Tibial nerve (tissue), 4 donors: Measurements from ENCODE around the gene RTP1.

Experiments
- EP300 ChIP-seq, 2 donors: sonication (generic); formaldehyde crosslinking; IDR thresholded peaks; one replicate each; pipeline ENCODE4 v1.6.1; 2017; ENCODE audit warnings: antibody characterized with exemption in 2 of 2, mild to moderate bottlenecking in 1 of 2
- POLR2A ChIP-seq, 2 donors: fragments of 450-650 bp; IDR thresholded peaks; one replicate each; pipeline ENCODE4 v1.6.1; 2017; ENCODE audit warnings: antibody characterized with exemption in 2 of 2, mild to moderate bottlenecking in 2 of 2, moderate library complexity in 2 of 2
- TF ChIP-seq, protein P1 (sequence below), 5 experiments: fragments of 200-600 bp in 3 of 5; fragments of 450-650 bp in 2 of 5; sonication (generic) in 3 of 5; IDR thresholded peaks; one replicate each; pipeline ENCODE4 v1.5.1; 2016 to 2019; ENCODE audit warnings: antibody characterized with exemption in 5 of 5, mild to moderate bottlenecking in 3 of 5, moderate library complexity in 2 of 5

DNA sequence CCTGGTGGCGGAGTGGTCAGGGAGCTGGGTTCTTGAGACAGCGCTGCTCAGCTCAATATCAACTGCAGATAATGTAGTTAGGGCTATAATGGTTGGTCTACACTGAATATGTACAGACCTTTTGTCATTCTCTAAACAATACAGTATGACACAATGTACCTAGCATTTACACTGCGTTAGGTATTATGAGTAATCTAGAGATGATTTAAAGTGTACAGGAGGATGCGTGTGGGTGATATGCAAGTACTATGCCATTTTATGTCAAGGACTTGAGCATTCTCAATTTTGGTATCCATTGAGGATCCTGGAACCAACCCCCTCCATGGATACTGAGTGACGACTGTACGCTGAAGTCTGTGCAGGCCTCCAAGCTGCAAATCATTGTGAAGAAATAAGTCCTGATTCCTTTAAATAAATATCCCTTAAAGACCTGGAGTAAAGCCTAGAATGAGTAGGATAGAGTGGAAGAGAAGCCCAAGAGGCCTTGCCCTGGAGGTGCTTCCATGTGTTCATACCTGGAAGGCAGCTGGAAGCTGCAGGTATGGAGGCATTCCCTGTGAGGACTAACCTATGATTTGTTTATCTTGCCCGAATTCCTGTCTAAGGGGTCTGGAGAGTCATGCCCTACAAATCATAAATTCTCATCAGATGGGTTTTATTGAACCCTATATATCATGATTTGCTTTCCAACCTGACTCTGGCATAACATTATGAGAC is 15.7 kb upstream of the RTP1 start:
- TF ChIP-seq, protein P1, sequence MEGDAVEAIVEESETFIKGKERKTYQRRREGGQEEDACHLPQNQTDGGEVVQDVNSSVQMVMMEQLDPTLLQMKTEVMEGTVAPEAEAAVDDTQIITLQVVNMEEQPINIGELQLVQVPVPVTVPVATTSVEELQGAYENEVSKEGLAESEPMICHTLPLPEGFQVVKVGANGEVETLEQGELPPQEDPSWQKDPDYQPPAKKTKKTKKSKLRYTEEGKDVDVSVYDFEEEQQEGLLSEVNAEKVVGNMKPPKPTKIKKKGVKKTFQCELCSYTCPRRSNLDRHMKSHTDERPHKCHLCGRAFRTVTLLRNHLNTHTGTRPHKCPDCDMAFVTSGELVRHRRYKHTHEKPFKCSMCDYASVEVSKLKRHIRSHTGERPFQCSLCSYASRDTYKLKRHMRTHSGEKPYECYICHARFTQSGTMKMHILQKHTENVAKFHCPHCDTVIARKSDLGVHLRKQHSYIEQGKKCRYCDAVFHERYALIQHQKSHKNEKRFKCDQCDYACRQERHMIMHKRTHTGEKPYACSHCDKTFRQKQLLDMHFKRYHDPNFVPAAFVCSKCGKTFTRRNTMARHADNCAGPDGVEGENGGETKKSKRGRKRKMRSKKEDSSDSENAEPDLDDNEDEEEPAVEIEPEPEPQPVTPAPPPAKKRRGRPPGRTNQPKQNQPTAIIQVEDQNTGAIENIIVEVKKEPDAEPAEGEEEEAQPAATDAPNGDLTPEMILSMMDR (IDR thresholded peaks at IDR 0.05): no peak
- TF ChIP-seq POLR2A (IDR thresholded peaks at IDR 0.05): no peak
- no peak for TF ChIP-seq EP300 (IDR thresholded peaks at IDR 0.05)
